HG02642 (cell line): Measurements from ENCODE around the gene ACYP1.
"Not testable (repeated sequence)": the region's sequence is repeated elsewhere in the genome, so short reads cannot be mapped to it uniquely, and the experiment has no call there.

Experiments
- ATAC-seq: cut with Tn5 transposase; IDR thresholded peaks from one replicate; pipeline ENCODE4 v1.9.1; 2021; ENCODE audit warnings: mild to moderate bottlenecking; ENCODE audit not compliant: unreplicated experiment, poor library complexity

The ACYP1 gene

GRCh38 chr14:75069121-75069810 is 5.4 kb upstream of the ACYP1 start, which contains the start of gene ZC2HC1C:
Gene ZC2HC1C (plus strand): TSS chr14:75069641. CDS start chr14:75070574, 933 bp downstream.
- peak; percentile 77 for ATAC-seq

- no peak for ATAC-seq
Measured at GRCh38 chr14:75068294-75069120, 4.7 kb upstream of the ACYP1 start.

- not testable (repeated sequence) for ATAC-seq
Measured at GRCh38 chr14:75067765-75068164, 3.9 kb upstream of the ACYP1 start.

GRCh38 chr14:75067212-75067611 is 3.4 kb upstream of the ACYP1 start:
- no peak for ATAC-seq

- no peak for ATAC-seq
Measured at GRCh38 chr14:75066691-75067090, 2.9 kb upstream of the ACYP1 start.

- ATAC-seq = no peak
Measured at GRCh38 chr14:75064205-75064567, 362 bp upstream of the ACYP1 start.

GRCh38 chr14:75063013-75063412 is 811 bp downstream of the ACYP1 start:
- no peak for ATAC-seq

- ATAC-seq = no peak
Measured at GRCh38 chr14:75060420-75060819, 3.4 kb downstream of the ACYP1 start.

GRCh38 chr14:75059642-75060041 is 4.2 kb downstream of the ACYP1 start:
- no peak for ATAC-seq

- no peak for ATAC-seq
Measured at GRCh38 chr14:75054421-75054820, 9.4 kb downstream of the ACYP1 start.

GRCh38 chr14:75053396-75054291 is 10.2 kb downstream of the ACYP1 start:
- no peak for ATAC-seq

- no peak for ATAC-seq
Measured at GRCh38 chr14:75051556-75051899, 12.3 kb downstream of the ACYP1 start.

- peak; percentile 82 for ATAC-seq
Measured at GRCh38 chr14:75050852-75051555, 12.8 kb downstream of the ACYP1 start, which contains the start of gene MLH3. Gene MLH3 (minus strand): TSS chr14:75051467. CDS start chr14:75049655, 1,812 bp downstream.

GRCh38 chr14:75049731-75050201 is 14.1 kb downstream of the ACYP1 start:
- ATAC-seq = no peak

GRCh38 chr14:75049136-75049535 is 14.7 kb downstream of the ACYP1 start:
- no peak for ATAC-seq

- no peak for ATAC-seq
Measured at GRCh38 chr14:75048101-75048500, 15.7 kb downstream of the ACYP1 start.

- no peak for ATAC-seq
Measured at GRCh38 chr14:75047506-75047905, 16.3 kb downstream of the ACYP1 start.

GRCh38 chr14:75046899-75047298 is 16.9 kb downstream of the ACYP1 start:
- no peak for ATAC-seq

GRCh38 chr14:75046275-75046674 is 17.5 kb downstream of the ACYP1 start:
- ATAC-seq = no peak

- no peak for ATAC-seq
Measured at GRCh38 chr14:75044752-75045151, 19.1 kb downstream of the ACYP1 start.
